GM12801 (cell line): ENCODE measurements around the gene ZNF460.

ENCODE experiments used
- TF ChIP-seq, protein P1 (sequence below): IDR thresholded peaks from one replicate; pipeline ENCODE4 v1.5.1; 2011; ENCODE audit warnings: control low read depth; ENCODE audit not compliant: insufficient read length; ENCODE audit errors: extremely low read depth

ZNF460 gene

DNA sequence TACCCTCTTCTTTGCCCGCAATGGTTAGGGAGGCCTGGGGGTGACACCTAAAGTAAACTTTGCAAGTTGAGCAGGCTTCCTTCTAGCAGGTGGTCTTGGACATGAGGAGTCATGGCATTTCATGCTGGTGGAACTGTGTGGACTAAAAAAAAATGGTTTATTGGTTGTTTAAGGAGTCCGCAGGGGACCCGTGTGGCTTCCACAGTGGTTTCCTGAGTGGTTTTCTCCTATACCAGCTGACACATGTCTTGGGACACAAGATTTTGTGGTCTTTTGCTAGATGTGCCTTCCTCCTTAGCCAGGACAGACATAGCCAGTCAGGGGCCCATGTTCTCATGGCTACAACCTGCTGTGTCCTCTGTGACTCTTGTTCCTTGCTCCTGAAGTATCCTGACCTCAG lies 41.5 kb downstream of the ZNF460 start:
- TF ChIP-seq, protein P1, sequence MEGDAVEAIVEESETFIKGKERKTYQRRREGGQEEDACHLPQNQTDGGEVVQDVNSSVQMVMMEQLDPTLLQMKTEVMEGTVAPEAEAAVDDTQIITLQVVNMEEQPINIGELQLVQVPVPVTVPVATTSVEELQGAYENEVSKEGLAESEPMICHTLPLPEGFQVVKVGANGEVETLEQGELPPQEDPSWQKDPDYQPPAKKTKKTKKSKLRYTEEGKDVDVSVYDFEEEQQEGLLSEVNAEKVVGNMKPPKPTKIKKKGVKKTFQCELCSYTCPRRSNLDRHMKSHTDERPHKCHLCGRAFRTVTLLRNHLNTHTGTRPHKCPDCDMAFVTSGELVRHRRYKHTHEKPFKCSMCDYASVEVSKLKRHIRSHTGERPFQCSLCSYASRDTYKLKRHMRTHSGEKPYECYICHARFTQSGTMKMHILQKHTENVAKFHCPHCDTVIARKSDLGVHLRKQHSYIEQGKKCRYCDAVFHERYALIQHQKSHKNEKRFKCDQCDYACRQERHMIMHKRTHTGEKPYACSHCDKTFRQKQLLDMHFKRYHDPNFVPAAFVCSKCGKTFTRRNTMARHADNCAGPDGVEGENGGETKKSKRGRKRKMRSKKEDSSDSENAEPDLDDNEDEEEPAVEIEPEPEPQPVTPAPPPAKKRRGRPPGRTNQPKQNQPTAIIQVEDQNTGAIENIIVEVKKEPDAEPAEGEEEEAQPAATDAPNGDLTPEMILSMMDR, result no peak

DNA sequence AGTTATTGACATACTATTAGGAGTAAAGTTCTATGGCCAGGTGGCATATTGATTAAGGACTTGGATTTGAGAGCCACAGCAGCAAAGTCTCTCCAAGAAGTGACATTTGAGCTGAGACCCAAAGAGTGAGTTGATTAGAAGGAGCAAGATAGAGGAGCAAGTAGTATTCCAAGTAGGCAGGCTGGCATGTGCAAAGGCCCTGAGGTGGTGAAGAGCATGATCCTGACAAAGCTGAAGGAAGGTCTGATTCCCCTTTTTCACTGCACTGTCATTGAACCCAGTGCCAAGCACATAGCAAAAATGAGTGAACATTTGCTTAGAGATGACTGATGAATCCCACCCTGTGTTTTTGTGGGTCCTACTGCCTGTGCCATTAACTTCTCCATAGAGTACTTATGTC lies 44.7 kb downstream of the ZNF460 start:
- TF ChIP-seq, protein P1, result no peak

DNA sequence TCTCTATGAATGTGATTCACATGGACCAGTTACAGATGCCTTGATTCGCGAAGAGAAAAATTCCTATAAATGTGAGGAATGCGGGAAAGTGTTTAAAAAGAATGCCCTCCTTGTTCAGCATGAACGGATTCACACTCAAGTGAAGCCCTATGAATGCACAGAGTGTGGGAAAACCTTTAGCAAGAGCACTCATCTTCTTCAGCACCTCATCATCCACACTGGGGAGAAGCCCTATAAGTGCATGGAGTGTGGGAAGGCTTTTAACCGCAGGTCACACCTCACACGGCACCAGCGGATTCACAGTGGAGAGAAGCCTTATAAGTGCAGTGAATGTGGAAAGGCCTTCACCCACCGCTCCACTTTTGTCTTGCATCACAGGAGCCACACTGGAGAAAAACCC lies 47.7 kb downstream of the ZNF460 start:
- TF ChIP-seq, protein P1, result no peak

DNA sequence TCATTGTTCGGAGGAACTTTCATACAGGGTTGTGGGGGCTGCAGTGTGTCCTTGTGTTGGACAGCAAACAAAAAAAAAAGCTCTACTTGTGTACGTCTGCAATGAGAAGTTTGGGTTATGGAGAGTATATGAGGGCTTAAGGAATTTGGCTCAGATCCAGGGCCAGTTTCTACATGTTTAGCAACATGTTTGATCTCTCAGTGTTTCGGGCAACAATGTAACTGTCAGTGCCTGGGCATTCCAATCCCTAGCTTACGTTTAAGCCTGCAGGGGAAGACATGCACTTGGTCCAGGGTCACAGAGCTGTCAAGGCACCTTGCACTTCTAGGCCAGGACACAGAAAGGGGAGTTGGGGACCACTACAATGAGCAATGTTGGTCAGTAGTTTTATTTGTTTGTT lies 53.9 kb downstream of the ZNF460 start:
- TF ChIP-seq, protein P1, result no peak

DNA sequence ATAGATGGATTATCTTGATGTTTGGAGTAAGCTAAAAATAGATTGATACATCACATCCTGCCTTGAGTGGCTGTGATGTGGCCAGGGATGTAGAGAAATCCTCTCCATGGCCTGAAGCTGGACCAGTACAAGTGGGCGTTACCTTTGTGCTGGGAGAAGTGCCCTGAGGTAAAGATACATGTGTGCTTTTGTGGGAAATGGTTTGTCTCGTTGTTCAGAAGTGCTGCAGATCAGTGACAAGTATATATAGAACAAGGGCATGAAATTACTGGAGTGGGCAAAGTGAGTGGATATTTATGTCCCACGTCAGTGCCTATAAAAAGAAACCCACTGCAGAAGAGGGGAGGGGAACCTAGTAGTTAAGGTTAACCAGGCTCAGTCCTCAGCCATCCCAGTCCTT lies 58.6 kb downstream of the ZNF460 start:
- TF ChIP-seq, protein P1, result no peak

DNA sequence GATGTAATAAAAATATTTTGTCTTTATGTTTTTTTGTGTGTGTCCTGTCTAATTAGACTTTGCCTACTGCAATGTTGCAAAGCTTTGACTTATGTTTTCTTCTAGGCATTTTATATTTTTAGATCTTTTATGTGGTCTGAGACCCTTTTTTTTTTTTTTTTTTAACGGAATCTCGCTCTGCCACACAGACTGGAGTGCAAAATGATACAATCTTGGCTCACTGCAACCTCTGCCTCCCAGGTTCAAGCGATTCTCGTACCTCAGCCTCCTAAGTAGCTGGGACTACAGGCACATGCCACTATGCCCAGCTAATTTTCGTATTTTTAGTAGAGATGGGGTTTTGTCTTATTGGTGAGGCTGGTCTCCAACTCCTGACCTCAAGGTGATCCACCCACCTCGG lies 62.3 kb downstream of the ZNF460 start:
- TF ChIP-seq, protein P1, result no peak
